NCI-H1694 (cell line): ENCODE results near the gene HNRNPLL.
A peak's percentile ranks its signal among the peaks of the same experiment; 100 is the strongest.

Experiments used
- DNase-seq: peaks from one replicate; lab custom pipeline; 2025; lab: John Stamatoyannopoulos, UW

Gene HNRNPLL

DNA sequence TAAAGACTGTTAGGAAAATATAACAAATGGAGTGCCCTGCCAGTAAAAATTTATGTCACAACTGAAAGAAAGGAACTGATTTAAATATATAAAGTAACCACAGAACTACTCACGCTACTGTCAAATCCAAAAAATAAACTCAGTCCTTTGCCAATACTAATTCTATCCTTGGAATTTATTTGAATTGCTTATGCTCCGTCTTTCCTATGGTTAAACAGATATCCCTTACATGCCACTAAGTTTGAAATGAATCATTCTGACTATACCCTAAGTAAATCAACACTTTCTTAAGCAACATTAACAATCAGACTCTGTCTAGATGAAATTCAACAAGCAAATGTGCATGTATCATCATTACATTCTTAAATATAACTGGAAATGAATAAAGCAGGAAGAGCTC lies 9.8 kb downstream of the HNRNPLL start:
- no peak for DNase-seq

DNA sequence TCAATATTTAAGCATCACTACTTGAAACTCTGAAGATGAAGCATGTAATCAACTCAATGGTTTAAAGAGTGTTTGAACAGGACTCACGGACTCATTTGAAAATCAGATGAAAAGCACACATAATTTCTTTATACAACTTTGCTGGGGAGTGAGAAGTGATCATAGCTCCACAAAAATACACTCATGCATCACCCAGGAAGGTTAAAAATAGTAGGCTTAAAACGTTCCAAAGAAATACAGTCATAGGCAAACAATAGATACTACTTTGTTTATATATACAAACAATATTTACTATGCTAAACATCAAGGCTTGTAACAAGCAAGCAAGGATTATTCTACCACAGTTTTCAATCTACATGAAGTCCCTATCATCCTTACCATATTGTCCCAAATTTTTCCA lies 11.6 kb downstream of the HNRNPLL start:
- DNase-seq, result no peak

DNA sequence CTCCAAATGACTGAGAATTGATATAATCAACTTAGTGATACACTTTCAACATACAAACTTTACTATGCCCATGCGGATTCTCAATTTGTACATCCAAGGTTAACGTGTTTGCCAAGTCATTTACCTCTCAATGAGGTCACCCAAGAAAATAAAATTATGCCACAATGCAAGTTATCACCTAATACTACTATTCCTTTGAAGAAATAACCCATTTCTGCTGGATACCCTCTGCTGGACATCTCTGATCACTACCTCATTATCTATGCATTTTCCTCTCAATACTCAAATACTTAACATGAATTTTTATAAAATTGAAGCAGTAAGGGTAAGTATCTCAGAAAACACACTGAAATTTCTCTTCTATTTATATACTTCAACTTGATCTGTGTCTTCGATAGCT lies 12.7 kb downstream of the HNRNPLL start:
- DNase-seq, result no peak

GRCh38 chr2:38586931-38587330 lies 15.8 kb downstream of the HNRNPLL start:
- no peak for DNase-seq

DNA sequence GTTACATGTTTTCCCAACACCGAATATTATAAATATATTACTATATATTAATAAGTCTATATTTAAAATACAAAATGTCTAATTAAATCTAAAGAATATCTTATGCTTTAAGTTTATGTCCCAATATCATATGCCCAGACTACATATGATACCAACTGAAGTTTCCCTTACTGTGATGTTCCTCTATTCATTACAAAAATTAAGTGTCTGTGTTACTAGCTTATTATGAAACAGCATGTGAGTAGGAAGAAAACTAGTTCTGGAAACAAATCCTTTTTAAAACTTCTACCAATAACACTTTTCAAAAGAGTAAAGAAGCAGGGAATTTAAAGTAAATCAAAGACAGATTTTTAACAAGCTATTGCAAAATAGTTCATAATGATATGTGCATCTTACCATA lies 17.8 kb downstream of the HNRNPLL start:
- DNase-seq, result no peak

DNA sequence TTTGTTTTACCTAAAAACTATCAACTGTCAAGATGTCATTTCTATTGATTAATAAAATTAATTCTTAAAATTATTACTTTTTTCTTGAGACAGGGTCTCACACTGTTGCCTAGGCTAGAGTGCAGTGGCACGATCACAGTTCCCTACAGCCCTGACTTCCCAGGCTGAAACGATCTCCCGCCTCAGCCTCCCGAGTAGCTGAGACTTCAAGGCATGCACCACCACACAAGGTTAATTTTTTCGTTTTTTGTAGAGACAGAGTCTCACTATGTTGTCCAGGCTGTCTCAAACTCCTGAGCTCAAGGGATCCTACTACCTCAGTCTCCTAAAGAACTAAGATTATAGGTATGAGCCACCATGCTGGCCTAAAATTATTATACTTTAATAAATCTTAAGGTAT lies 18.7 kb downstream of the HNRNPLL start:
- no peak for DNase-seq

DNA sequence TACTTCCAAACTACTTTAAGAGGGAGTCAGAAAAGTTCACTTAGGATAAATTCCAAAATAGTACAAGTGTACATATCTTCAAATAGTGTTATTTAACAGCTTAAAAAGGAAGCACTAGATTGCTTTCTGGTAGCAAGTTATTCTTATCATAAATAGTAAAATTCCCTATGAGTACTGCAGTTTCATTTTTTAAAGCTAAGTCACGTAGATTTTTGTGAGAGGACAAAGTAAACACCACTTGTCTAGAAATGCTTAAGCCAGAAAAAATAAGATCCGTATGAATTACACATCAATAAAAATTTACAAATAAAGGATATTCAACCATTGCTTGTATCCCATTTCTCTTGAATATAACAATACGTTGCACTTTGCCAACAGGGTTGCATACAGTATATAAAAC lies 19.2 kb downstream of the HNRNPLL start:
- DNase-seq, result no peak

- DNase-seq, result peak; percentile 78
Observed at GRCh38 chr2:38581193-38582147, 21.3 kb downstream of the HNRNPLL start.

- DNase-seq, result no peak
Observed at GRCh38 chr2:38580115-38580636, 22.6 kb downstream of the HNRNPLL start.

- DNase-seq, result no peak
Observed at GRCh38 chr2:38578832-38579231, 23.9 kb downstream of the HNRNPLL start.

GRCh38 chr2:38574278-38574677 lies 28.4 kb downstream of the HNRNPLL start:
- no peak for DNase-seq

GRCh38 chr2:38572167-38572566 lies 30.6 kb downstream of the HNRNPLL start:
- no peak for DNase-seq

DNA sequence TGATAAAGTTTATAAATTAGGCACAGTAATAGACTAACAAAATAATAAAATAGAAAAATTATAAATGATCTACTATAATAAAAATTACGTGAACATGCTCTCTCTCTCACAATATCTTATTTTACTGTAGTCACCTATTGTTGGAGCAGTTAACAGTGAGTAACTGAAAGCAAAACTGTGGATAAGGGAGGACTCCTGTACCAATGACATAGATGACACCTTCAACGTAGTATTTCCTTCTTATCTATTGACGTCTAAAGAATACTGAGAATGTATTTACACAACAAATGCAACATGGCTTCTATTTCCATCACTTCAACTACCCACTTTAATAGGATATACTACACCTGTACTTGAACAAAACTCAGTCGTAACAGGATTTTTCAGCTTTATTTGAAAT lies 31.5 kb downstream of the HNRNPLL start:
- no peak for DNase-seq

- DNase-seq, result no peak
Observed at GRCh38 chr2:38568724-38569436, 33.8 kb downstream of the HNRNPLL start.

GRCh38 chr2:38565333-38565732 lies 37.4 kb downstream of the HNRNPLL start:
- no peak for DNase-seq

- DNase-seq, result no peak
Observed at GRCh38 chr2:38561691-38562090, 41.0 kb downstream of the HNRNPLL start.

DNA sequence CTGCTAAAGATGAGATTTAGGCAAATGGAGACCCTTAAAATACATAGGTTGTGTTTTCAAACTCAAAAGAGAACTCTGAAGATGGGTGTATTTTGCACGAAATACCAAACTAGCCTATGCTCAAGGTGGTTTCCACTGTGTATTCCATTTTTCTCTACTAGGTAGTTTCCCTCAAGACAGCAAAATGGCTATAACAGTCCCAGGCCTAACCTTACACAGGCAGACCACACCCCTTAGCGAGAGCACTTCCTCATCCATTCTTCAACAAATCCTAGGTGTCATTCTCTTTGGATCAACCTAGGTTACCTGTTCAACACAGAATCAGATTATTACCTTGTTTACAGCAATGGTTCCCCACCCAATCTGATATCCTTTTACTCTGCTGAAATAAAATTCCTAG lies 42.6 kb downstream of the HNRNPLL start:
- DNase-seq, result no peak

- DNase-seq, result no peak
Observed at GRCh38 chr2:38557981-38558380, 44.7 kb downstream of the HNRNPLL start.

GRCh38 chr2:38557217-38557616 lies 45.5 kb downstream of the HNRNPLL start:
- DNase-seq, result no peak

GRCh38 chr2:38556006-38556801 lies 46.5 kb downstream of the HNRNPLL start:
- DNase-seq, result no peak

GRCh38 chr2:38554973-38555595 lies 47.6 kb downstream of the HNRNPLL start:
- no peak for DNase-seq

- DNase-seq, result no peak
Observed at GRCh38 chr2:38553554-38553953, 49.2 kb downstream of the HNRNPLL start.
